RKO (cell line): ENCODE measurements around the gene UVRAG.
"Not testable (repeated sequence)": the region's sequence is repeated elsewhere in the genome, so short reads cannot be mapped to it uniquely, and the experiment has no call there.

ENCODE experiments used
- DNase-seq: peaks from one replicate; pipeline ENCODE4 v3.0.0-alpha.2; 2016; ENCODE audit warnings: low spot score

Gene UVRAG

GRCh38 chr11:75879737-75880136 is 64.7 kb downstream of the UVRAG start:
- DNase-seq: no peak

GRCh38 chr11:75880343-75880742 is 65.3 kb downstream of the UVRAG start:
- DNase-seq: not testable (repeated sequence)

DNA sequence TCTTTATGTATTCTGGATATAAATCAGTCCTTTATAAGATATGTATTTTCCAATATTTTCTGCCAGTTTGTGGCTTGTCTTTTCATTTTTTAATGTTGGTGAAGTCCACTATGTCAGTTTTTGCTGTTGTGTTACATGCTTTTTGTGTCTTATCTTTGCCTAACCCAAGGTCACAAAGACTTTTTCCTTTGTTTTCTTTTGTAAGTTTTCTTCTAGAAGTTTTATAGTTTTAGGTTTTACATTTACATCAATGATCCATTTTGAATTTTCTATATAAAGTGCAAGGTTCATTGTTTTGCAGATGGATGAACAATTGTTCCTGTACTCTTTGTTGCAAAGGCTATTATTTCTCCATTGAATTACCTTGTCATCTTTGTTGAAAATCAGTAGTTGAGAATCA is 69.3 kb downstream of the UVRAG start:
- DNase-seq: no peak

- no peak for DNase-seq
These were observed 73.4 kb downstream of the UVRAG start for GRCh38 chr11:75888416-75888815.

- DNase-seq: no peak
These were observed 77.1 kb downstream of the UVRAG start for GRCh38 chr11:75891947-75892739.

DNA sequence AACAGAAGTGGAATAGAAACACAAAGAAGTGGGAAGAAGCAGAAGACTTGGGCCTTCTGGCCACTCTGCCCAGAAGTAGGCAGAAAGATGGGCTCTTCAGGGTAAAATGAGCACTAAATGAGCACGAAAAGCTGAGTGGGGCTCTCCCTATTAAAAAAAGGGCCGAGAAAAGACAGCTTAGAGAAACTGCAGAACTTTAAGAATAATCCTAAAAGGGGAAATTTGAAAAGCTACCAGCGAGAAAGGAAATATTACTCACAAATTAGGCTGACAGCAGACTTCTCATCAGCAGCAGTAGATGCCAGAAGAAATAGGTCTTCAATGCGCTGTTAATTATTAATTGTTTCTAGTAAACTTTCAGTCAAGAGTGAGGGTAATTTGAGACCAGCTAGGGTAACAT is 78.2 kb downstream of the UVRAG start:
- no peak for DNase-seq

DNA sequence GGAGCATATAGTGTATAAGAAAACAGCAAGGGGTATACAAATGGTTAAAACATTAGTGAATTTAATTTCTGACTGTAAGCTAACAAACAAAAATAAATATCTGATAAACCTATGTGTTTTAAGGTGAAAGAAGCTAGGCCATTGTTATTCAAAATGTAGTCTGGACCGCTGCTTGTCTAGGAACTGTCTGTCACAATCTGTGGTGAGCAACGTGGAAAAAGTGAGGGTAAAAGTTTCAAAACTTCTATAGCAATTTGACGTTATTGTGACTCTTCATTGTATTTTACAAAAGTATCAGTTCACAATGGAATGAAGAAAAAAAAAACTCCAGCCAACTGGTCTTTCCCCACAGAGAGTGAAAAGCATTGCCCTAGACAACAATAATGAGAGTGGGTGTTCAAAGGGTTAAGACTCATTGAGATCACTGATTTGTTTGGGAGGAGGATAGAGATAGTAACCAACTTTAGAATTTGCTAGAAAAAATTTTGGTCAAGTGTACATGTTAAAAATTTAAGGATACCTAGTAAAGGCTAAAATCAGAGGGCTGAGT is 79.1 kb downstream of the UVRAG start:
- DNase-seq: no peak

DNA sequence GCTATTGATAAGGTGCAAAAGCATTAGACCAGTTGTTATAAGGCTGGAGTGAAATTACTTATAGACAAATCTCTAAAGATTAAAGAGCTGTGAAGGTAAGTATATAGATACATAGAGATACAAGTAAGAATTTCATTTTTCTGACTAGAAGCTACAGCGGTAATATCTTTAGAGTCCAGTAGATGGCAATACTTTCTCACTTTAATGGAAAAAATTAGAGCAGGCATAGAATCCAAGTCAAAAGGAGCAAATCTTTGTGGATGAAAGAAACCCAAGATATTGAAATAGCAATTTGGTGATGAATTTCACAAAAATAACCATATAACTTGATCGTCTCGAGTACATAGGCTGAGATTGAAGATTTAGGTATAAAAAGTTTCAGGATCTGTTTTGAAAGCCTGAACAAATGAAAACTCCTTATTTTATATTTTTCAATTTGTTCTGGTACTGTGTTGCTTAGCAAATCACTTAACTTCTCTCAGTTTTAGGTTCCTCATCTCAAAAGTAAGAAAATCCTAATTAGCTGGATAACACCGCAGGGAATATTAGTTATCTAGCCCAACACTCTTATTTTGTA is 81.9 kb downstream of the UVRAG start:
- DNase-seq: peak; percentile 74

- no peak for DNase-seq
These were observed 83.9 kb downstream of the UVRAG start for GRCh38 chr11:75898871-75899270.

DNA sequence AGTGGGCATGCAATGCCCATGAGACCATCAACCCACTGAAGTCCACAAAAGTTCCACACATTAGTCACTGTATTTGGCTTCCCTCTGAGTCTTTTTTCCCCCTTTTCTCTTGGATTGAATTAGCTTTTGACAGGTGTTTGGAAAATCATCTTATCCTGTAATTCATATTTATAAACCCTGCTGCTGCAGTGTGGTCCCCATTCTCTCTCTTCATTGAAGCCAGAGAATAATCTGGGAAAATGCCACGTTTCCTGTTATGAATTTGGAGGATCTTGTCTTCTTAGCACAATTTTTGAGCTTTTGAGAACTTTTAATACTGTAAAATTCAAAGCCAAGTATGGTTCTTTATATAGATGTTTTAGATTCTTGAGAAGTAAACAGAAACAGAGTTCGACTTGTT is 84.8 kb downstream of the UVRAG start:
- no peak for DNase-seq

- DNase-seq: no peak
These were observed 85.8 kb downstream of the UVRAG start for GRCh38 chr11:75900848-75901247.

DNA sequence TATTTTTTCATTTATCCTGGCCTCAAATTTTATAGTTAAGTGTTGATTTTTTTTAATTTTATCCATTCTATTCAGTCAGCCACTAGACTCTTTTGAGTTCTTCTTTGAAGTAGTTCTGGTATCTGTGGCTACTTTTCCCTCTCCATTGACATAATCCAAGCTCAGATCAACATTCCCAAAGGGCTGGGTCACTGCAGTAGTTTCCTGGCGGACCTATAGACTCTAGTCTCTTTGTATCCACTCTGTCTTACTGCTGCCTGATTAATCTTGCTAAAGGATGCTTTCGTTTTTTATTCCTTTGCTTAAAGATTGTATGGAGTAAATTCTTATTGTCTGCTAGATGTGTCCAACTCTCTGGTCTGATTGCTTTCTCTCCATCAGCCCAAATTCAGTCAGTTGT is 87.6 kb downstream of the UVRAG start:
- DNase-seq: no peak

GRCh38 chr11:75903276-75903675 is 88.3 kb downstream of the UVRAG start:
- no peak for DNase-seq

DNA sequence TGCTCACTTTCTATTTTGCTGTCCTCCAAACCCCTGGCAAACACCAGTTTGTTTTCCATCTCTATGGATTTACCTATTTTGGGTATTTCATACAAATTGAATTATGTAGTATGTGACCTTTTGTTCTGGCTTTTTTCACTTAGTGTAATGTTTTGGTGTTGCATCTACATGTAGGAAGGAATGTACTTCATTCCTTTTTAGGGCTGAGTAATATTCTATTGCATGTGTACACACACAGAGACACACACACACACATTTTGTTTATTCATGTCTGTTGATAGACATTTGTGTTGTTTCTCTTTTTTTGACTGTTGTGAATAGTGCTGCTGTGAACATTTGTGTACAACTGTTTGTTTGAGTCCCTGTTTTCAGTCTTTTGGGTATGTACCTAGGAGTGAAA is 90.4 kb downstream of the UVRAG start:
- no peak for DNase-seq

DNA sequence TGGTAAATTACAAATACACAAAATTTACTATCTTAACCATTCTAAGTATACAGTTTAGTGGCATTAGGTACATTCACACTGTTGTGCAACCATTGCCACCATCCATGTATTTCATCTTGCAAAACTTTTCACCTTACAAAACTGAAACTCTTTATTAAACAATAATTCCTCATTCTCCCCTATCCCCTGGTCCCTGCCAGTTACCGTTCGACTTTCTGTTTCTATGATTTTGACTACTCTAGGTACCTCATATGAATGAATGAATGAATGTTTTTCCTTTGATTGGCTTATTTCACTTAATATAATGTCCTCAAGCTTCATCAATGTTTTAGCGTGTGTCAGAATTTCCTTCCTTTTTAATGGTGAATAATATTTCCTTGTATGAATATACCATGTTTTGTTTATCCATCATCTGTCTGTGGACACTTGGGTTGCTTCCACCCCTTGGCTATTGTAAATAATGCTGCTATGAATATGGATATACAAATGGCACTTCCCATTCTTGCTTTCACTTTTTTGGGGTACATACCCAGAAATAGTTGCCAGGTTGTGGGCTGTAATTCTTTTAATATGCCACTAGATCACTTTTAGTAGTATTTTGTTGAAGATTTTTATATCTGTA is 93.0 kb downstream of the UVRAG start:
- no peak for DNase-seq

GRCh38 chr11:75910426-75911145 is 95.6 kb downstream of the UVRAG start:
- no peak for DNase-seq

GRCh38 chr11:75911459-75911858 is 96.4 kb downstream of the UVRAG start:
- no peak for DNase-seq

- no peak for DNase-seq
These were observed 99.0 kb downstream of the UVRAG start for GRCh38 chr11:75913984-75914383.

- no peak for DNase-seq
These were observed 101.9 kb downstream of the UVRAG start for GRCh38 chr11:75916882-75917281.

DNA sequence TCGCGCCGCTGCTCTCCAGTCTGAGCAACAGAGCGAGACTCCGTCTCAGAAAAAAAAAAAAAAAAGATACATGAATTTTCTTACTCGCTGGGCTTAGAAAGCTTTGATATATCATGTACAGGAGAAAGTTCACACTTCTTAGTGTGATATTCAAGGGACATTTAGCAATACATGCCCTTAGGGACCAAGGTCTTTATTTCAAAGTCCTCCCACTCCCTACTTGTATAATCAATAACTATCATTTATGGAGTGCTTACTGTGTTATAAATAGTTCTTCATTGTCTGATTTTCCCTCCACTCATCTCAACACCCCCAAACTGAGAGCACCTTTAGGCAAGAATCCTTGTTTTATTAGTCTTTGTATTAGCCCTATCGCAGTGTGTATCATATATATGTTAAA is 103.3 kb downstream of the UVRAG start:
- no peak for DNase-seq

- no peak for DNase-seq
These were observed 104.5 kb downstream of the UVRAG start for GRCh38 chr11:75919525-75919924.

- DNase-seq: no peak
These were observed 105.8 kb downstream of the UVRAG start for GRCh38 chr11:75920848-75921247.

- DNase-seq: no peak
These were observed 106.8 kb downstream of the UVRAG start for GRCh38 chr11:75921808-75922207.
